ENCODE measurements around the gene GRID1.

GRID1 gene

GRCh38 chr10:86312701-86313270 lies 53.8 kb downstream of the GRID1 start:
- no peak for DNase-seq

DNA sequence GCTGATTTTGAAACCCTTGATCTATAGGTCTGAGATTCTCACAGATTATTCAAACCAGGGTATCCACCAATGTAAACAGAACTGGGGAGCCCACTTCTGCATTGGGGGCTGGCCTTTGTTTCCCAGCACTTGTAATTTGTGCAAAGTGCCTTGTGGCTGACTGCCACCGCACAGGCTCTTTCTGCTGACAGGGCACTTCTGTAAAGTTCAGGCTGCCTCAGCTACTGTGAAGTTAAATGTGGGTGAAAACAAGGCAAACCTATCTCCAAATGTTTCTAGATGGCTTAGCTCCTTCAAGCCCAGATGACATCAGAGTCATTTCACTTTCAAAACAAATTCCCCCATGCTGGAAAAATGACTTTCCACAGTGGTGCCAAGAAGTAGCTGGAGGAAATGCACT lies 54.7 kb downstream of the GRID1 start:
- no peak for DNase-seq

- no peak for DNase-seq
These were observed 55.4 kb downstream of the GRID1 start for GRCh38 chr10:86311190-86311589.

GRCh38 chr10:86310702-86311101 lies 55.9 kb downstream of the GRID1 start:
- DNase-seq = no peak

- DNase-seq = no peak
These were observed 56.3 kb downstream of the GRID1 start for GRCh38 chr10:86310291-86310690.

DNA sequence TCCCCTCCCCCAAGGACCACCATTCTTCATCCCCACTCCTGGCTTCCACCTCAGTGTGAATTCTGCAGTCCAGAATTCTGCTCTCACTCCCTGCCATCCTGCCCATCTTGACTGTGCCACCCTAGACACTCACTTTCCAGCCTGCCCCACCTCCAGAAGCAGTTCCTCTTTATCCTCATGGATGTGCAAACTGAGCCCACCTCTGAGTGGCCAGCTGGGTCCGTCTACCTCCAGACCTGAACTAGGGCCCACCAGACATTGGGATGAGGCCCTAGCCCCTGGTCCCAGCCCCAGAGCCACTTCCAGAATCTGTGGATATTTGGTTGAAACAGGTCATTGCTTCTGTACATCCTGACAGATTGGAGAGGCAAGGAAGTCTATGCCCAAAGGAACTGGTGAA lies 58.5 kb downstream of the GRID1 start:
- no peak for DNase-seq

DNA sequence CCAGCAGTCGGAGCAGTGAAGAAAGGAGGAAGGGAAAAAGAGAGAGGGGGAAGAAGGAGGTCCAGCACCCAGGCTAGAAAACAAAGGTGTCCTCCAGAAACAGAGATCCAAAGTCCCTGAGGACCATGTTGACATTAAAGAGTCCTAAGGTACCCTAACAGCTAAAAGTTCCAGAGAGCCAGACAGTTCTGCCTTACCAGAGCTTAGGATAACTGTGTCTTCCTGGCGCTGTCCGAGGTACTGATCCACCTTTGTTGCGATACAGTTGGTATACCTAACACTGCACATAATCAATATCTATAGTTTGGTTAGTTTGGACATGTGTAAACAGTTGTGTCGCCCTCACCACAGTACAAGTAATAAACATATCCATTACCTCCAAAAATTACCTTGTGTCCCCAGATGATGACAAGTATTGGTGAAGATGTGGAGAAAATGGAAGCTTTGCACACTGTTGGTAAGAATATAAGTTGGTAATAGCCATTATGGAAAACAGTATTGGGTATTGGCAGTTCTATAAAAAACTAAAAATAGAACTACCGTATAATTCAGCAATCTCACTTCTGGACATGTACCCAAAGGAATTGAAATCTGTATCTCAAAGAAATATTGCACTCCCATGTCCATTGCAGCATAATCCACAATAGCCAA lies 59.8 kb downstream of the GRID1 start:
- no peak for DNase-seq

GRCh38 chr10:86305521-86305920 lies 61.1 kb downstream of the GRID1 start:
- DNase-seq = no peak

GRCh38 chr10:86304436-86304835 lies 62.2 kb downstream of the GRID1 start:
- DNase-seq = no peak

- DNase-seq = no peak
These were observed 63.0 kb downstream of the GRID1 start for GRCh38 chr10:86303626-86304025.

DNA sequence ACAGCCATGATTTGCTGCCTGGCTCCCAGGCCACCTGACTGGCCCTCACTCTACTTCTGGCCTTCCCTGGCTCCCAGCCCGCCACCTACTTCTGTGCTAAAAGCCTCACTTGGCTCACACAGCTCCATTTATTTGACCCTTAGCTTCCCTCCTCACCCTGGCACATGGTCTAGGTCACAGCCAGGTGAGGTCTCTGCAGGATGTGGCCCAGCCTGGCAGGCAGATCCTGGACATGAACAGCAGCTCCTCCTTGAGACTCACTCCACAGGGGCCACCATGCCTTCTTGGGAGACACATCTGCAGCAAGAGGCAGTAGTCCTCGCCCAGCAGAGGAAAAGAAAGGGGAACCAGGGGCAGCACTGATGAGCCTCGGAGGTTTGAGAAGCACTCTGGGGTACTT lies 64.6 kb downstream of the GRID1 start:
- no peak for DNase-seq

DNA sequence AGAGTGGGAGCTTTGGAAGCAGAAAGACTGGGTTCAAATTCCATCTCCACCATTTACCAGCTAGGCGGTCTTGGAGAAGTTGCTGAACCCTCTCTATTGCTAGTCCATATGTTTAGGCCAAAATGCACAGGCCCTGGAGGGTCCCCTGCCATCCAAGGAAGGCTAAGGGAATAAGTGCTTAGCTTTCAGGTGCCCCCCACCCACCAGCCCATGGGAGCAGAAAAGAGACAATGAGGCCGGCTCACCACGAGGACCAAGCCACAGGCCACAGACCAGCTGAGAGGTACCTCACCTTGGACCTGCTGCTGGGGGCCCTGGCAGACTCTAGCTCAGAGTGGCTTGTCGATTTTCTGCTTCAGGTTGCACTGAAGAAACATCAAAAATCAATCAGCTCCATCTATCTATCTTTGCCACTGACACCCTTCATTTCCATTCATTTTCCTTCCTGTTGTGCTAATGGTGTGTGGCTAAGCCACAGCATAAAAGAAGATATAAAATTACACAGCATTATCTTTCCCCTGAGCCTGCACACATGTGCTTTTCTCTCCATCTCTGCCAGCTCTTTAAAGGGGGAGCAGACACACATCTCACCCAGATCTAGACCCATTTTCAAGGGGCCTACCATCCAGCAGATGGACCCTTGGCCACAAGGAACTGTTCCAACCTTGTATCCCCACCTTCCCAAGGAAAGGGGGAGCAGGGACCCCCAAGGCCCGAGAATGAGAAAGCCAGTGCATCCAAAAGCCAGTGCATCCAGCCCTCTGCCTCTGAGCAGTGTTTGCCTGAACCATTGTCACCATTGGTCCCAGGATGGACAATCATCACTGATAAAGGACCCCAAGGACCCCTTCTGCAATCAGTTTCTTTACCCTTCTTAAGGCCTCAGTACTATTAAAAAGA lies 65.4 kb downstream of the GRID1 start:
- DNase-seq = no peak

DNA sequence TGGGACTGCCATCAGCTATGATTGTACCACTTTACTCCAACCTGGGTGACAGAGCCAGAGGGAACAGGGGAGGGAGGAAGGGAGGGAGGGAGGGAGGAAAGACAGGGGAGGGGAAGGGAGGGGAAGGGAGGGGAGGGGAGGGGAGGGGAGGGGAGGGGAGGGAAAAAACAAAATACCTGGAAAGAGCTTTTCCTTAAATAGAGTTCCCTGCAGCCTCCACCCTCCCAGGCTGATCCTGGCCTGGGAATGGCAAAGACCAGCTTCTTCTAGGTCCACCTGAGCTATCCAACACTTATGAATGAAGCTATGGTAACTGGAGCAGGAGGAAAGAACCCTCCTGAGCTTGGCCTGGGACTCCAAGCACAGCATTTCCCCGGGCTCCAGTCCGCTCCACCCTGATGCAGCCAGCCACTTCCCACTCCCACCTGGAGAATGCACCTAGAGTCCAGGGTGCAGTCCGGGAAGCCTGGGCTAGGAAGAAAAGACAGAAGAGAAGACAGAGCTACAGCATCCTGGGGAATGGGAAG lies 66.1 kb downstream of the GRID1 start:
- no peak for DNase-seq

DNA sequence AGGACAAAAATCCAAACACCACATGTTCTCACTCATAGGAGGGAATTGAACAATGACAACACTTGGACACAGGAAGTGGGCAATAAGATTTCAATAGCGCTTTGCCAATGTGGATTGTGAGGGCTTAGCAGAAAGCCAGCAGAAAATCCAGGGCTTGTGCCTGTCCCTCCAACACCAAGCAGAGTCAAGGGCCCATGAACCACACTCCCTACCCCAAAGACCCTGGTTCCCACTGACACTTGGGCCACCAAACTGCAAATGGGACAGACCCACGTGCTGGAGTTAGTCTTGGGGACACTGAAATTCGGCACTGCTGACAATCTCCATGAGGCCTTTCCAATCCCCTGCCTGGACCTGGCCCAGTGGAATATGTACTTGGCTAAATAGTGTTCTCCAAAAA lies 67.0 kb downstream of the GRID1 start:
- DNase-seq = no peak

- DNase-seq = no peak
These were observed 68.0 kb downstream of the GRID1 start for GRCh38 chr10:86298501-86299001.

DNA sequence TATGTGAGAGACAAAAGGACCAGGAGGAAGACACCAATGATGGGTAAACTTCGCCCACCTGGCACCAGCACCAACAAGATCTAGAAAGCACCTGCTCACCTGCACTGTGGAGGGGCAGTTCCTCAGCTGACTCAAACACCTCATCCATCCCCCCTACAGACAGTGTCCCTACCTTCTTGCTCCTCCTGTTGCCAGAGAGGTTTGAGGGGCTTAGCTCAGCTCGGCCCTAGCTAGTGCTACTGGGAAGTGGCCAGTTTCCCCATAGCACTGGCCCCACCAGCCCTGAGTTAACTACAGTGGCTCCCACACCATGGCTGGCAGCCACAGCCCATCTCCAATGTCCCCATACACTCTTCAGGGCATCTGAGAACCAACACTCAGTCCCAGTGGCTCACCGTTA lies 70.8 kb downstream of the GRID1 start:
- DNase-seq = no peak

DNA sequence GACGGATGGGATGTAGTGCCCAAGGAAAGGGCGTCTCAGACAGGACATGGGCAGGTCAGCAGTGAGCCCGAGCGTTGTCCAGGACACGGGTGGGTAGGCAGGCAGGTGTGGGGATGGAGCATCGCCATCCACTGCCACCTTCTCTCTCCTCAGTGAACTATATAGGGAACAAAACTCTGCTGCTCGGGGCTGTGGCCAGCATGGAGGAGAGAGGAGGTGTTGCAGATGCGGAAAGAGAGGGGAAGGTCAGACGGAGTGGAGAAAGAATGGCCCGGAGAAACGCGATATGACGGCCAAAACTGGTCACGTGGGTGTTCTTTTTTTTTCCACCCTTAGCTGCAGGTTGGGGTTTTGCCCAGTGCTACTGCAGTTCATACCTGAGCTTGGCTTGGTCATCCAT lies 71.2 kb downstream of the GRID1 start:
- DNase-seq = no peak

GRCh38 chr10:86294346-86295265 lies 72.0 kb downstream of the GRID1 start:
- no peak for DNase-seq

DNA sequence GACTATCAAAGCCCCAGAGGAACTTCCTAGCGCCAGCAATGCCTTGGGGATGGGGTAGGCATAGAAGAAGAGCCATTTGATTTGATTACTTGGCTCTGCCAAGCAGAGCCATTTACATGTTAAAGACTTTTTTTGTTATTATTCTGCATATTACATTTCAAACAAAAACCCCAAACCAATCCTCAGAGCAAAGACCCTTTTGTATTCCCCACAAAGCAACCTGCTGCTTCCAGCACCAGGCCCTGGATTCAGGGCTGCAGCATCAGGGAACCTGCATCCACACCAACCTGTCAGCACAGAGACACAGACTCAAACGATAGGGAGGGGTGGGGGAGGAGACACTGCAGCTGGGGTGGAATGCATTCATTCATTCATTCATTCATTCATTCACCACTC lies 73.2 kb downstream of the GRID1 start:
- no peak for DNase-seq

DNA sequence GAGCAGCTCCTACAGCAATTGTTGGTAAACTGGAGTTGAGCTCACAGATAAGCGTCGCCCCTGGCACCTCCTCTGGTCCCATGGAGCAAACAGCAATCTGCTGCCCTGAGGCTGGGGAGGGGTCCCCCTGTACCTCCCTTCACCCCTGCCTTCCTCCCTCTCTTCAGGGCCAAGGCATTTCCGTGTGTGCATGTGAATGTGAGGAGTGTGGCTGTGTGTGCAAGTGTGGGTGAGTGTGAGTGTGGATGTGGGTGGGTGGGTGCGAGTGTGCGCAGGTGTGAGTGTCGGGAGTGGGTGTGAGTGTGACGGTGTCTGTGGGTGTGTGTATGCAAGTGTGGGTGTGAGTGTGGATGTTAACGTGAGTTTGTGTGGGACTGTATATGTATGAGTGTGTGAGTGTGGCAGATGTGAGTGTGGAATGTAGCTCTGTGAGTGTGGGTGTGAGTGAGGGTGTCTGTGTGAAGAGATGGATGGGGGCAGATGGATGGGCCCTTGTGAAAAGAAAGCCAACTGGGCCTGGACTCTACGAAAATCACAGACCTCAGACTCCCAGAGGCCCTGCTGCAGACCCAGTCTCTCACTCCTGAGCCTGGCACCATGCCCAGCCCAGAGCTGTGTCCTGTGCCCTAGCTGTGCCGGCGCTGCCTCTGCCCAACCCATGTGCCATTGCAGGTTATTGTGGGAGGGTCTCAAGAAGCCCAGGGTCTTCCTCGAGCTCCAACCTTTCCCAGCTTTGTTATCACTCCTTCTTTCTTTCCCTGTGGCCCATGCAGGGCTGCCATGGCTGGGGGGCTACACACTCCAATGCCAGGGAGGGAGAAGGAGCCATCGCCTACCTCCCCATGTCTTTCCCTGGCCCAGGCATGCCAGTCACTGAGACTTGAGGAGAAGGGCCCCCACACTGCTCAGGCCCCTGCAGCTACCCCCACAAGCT lies 73.9 kb downstream of the GRID1 start:
- no peak for DNase-seq

DNA sequence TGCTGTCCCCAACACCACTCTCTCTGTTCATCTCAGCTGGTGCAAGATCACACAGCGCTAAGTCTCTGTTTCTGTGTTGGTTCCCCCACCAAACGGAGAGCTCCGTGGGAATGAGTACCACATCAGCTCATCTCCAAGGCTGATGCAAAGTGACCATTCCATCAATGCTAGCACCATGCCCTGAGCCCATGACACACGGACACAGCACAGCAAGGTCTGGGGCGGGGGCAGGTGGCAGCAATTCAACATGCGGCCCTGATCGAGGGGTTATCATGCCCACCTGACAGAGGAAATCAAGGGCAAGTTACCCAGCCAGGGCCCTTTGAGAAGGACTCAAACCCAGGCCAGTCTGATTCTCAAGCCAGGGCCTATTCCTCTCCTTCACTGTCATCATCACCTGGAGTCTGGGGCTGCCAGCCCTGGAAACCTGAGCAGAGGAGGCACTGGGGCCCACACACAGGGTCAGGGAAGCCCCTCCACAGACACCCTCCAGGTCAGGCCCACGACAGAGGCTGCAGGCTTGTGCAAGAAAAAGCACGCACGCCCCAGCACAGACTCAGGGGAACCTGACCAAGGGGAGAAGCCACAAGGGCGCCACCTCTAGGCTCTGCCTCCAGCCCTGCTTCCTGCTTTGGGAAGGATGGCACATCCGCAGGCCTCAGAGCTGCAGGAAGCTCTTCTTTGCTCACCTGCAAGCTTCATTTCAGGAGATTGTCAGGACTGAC lies 74.8 kb downstream of the GRID1 start:
- DNase-seq = no peak
